Nephron (organoid): ENCODE measurements around the gene SNX6.

Experiments
- H3K27ac Mint-ChIP-seq, 3 experiments: 2 replicates each; pipeline ENCODE4 v1.8.0; 2020; ENCODE audit warnings: mixed read lengths in 3 of 3, mild to moderate bottlenecking in 2 of 3, moderate library complexity in 1 of 3
- H3K27me3 Mint-ChIP-seq: 2 replicates; pipeline ENCODE4 v1.8.0; 2021; ENCODE audit warnings: low read depth, mild to moderate bottlenecking, moderate library complexity, mixed read lengths
- H3K36me3 Mint-ChIP-seq: 2 replicates; pipeline ENCODE4 v1.8.0; 2020; ENCODE audit warnings: low read depth, mixed read lengths
- H3K4me1 Mint-ChIP-seq: 2 replicates; pipeline ENCODE4 v1.8.0; 2020; ENCODE audit warnings: mixed read lengths
- H3K4me3 Mint-ChIP-seq, 3 experiments: 2 replicates each; pipeline ENCODE4 v1.8.0; 2020; ENCODE audit warnings: mild to moderate bottlenecking in 3 of 3, mixed read lengths in 3 of 3, moderate library complexity in 2 of 3
- H3K9me3 Mint-ChIP-seq: 2 replicates; pipeline ENCODE4 v1.8.0; 2020; ENCODE audit warnings: mixed read lengths
- TF ChIP-seq, protein P1 (sequence below), 3 experiments: fragments of 200-600 bp; sonication (generic); IDR thresholded peaks; one replicate each; pipeline ENCODE4 v1.5.0; 2021; ENCODE audit warnings: antibody characterized with exemption in 3 of 3; ENCODE audit not compliant: unreplicated experiment in 3 of 3

Gene SNX6

DNA sequence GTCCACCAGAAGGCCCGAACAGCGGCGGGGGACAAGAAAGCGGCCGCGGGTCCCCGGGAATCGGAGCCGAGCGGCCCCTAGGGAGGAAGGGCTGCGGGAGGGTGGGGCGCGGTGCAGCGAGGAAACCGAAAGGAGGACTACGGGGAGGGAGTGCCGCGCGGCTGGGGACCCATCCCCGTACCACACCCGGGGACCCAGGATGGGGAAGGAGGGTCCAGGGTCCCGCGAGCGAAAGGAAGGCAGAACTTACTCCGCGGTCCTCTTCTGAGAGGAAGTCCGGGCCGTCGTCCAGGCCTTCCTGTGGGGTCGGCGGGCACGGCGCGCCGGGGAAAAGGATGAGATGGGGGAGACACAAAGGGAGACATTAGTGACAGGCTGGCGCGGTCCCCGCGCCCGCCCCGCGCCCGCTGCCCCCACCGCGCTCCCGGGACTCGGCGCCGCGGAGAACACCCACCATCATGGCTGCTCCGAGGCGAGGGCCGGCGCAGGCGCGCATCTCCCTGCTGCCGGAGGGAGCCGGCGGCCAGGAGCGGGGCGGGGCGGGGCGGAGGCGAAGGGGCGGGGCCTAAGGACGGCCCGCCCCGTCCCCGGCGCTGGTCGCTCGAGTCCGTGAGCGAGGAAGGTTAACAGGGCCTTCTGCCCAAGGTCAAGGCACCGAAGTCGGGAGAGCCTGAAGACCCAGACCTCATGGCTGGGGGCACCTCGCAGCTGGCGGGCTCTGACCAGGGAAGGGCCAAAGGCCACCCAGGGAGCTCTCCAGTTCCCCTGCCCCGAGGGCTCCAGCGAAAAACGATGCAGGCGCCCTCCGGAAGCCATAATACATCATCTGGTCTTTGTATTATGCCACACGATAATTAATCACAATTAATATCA, at the start of gene SNX6:
SNX6 (minus strand) TSS at position 492 of the 873 bp plus-strand sequence; CDS start at position 460, 32 bp downstream.
- TF ChIP-seq, protein P1, sequence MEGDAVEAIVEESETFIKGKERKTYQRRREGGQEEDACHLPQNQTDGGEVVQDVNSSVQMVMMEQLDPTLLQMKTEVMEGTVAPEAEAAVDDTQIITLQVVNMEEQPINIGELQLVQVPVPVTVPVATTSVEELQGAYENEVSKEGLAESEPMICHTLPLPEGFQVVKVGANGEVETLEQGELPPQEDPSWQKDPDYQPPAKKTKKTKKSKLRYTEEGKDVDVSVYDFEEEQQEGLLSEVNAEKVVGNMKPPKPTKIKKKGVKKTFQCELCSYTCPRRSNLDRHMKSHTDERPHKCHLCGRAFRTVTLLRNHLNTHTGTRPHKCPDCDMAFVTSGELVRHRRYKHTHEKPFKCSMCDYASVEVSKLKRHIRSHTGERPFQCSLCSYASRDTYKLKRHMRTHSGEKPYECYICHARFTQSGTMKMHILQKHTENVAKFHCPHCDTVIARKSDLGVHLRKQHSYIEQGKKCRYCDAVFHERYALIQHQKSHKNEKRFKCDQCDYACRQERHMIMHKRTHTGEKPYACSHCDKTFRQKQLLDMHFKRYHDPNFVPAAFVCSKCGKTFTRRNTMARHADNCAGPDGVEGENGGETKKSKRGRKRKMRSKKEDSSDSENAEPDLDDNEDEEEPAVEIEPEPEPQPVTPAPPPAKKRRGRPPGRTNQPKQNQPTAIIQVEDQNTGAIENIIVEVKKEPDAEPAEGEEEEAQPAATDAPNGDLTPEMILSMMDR (IDR thresholded peaks at IDR 0.05; ENCODE audit: unreplicated experiment in 3 of 3), result no peak
- peaks cover 7% of the 10 kb centered on the region for H3K4me1 Mint-ChIP-seq
- peaks cover 11% of the 10 kb centered on the region for H3K36me3 Mint-ChIP-seq
- peak within 1 kb of the TSS; percentile 93 to 98 (median 95) for H3K4me3 Mint-ChIP-seq
- peaks cover 3% of the 10 kb centered on the region for H3K9me3 Mint-ChIP-seq
- no peaks in the 10 kb centered on the region for H3K27me3 Mint-ChIP-seq
- peak within 1 kb of the TSS; percentile 81 to 96 (median 91) for H3K27ac Mint-ChIP-seq

DNA sequence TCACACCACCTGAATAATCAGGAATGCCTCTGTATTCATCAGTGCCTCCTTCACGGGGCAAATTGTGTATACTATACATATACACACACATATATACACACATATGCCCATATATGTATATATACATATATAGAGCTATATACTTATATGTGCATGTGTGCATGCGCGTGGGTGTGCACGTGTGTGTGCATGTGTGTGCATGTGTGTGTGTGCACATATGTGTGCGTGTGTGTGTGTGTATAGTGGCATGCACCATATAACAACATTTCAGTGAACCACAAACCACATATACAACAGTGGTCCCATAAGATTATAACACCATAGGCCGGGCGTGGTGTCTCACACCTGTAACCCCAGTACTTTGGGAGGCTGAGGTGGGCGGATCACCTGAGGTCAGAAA, 48.8 kb upstream of the SNX6 start:
- Mint-ChIP-seq H3K4me3 (peak overlapping the region in 1 of 3 experiments; percentile 12), H3K27me3 (no peaks in the 10 kb centered on the region), H3K36me3 (no peaks in the 10 kb centered on the region), H3K27ac (peak overlapping the region; percentile 67 to 94 (median 69)), H3K9me3 (no peaks in the 10 kb centered on the region), H3K4me1 (peaks cover 36% of the 10 kb centered on the region)
- TF ChIP-seq, protein P1 (IDR thresholded peaks at IDR 0.05; ENCODE audit: unreplicated experiment in 3 of 3), result no peak

DNA sequence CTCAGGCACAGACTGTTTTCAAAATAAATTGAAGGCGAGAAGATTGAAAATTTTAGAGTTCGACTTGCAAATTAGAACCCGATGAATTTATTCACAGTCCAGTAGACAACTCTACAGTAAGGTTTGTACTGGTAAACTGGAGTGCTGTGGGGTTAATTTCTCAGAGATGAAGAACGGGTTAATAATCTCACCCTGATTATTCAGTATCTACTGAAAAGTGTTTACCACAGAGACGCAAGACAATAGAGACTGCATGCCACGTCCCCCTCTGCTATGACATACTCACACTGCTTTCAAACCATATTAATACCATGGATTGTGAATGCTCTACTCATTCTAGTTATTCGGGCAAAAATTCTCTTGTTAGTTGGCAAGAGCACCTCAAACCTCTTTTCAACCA, 48.4 kb upstream of the SNX6 start:
- TF ChIP-seq, protein P1 (IDR thresholded peaks at IDR 0.05; ENCODE audit: unreplicated experiment in 3 of 3), result no peak
- no peaks in the 10 kb centered on the region for H3K9me3 Mint-ChIP-seq
- peaks cover 33% of the 10 kb centered on the region for H3K4me1 Mint-ChIP-seq

DNA sequence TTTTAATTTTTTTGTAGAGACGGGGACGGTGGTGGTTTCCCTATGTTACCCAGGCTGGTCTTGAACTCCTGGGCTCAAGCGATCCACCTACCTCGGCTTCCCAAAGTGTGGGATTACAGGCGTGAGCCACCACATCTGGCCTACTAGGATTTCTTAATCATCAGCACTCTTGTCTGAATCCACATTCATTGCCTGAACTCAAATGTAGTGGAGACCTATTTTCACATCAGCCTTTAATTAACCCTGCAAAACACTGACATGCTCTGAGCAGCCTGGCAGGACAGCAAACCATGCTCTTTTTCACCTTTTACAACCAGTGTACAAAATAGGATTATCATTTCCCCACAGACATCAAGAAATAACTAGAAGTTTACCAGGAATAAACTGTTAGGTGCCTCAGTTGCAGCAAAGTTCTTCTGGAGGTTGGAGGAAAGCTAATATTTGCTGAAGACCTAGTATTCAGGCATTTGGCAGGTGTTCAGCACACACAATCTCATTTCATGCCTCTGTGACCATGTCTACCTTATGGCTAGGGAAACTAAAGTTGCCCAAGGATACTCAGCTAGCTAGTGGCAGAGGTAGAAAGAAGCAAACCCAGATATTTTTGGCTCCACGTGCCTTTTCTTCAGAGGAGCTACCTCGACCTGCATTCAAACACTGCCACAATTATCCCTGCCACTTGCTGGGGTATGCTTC, 46.7 kb upstream of the SNX6 start:
- no peaks in the 10 kb centered on the region for H3K27me3 Mint-ChIP-seq
- TF ChIP-seq, protein P1 (IDR thresholded peaks at IDR 0.05; ENCODE audit: unreplicated experiment in 3 of 3), result no peak

More for the DNA sequence above, 48.4 kb upstream of the SNX6 start:
- Mint-ChIP-seq H3K36me3 (no peaks in the 10 kb centered on the region), H3K27ac (peak overlapping the region; percentile 67 to 94 (median 69)), H3K4me3 (peak overlapping the region in 2 of 3 experiments; percentile 17 to 54), H3K27me3 (no peaks in the 10 kb centered on the region)

DNA sequence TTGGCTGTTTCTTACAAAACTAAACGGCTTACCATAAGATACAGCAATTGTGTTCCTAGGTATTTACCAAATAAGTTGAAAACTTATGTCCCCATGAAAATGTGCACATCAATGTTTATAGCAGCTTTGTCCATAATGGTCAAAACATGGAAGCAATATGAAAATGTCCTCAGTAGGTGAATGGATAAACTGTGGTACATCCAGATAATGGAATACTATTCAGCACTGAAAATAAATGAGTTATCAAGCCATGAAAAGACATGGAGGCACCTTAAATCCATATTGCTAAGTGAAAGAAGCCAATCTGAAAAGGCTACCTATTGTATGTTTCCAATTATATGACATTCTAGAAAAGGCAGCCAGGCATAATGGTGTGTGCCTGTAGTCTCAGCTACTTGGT, 43.8 kb upstream of the SNX6 start:
- peaks cover 20% of the 10 kb centered on the region for H3K4me1 Mint-ChIP-seq
- no peak overlapping the region for H3K4me3 Mint-ChIP-seq
- no peaks in the 10 kb centered on the region for H3K9me3 Mint-ChIP-seq
- no peak overlapping the region for H3K27ac Mint-ChIP-seq
- TF ChIP-seq, protein P1 (IDR thresholded peaks at IDR 0.05; ENCODE audit: unreplicated experiment in 3 of 3), result no peak
- no peaks in the 10 kb centered on the region for H3K36me3 Mint-ChIP-seq
- no peaks in the 10 kb centered on the region for H3K27me3 Mint-ChIP-seq

More for the DNA sequence above, 46.7 kb upstream of the SNX6 start:
- H3K4me3 Mint-ChIP-seq, result no peak overlapping the region
- peaks cover 31% of the 10 kb centered on the region for H3K4me1 Mint-ChIP-seq
- no peaks in the 10 kb centered on the region for H3K36me3 Mint-ChIP-seq
- H3K27ac Mint-ChIP-seq, result peak overlapping the region; percentile 40 to 67 (median 44)
- H3K9me3 Mint-ChIP-seq, result no peaks in the 10 kb centered on the region
